Activated CD8-positive, alpha-beta memory T cell treated with anti-CD3 and anti-CD28 coated beads, Interleukin-2, amount 10 ng/mL, durations not matched to agents 7 days and 5 days (primary cell): ENCODE measurements around the gene LSMEM2. TPM values are rescaled to one million over a fixed set of nuclear protein-coding genes. Genes with fewer than 3 reads are reported as not detected.
A peak's percentile ranks its signal among the peaks of the same experiment; 100 is the strongest.
"Not testable (repeated sequence)": the region's sequence is repeated elsewhere in the genome, so short reads cannot be mapped to it uniquely, and the experiment has no call there.

ENCODE experiments used
- ATAC-seq: fragments of 150-1000 bp; cut with Tn5 transposase; one replicate; pipeline ENCODE4 v1.10.0; 2021; ENCODE audit warnings: moderate library complexity
- CTCF ChIA-PET: fragments of 350-600 bp; sonication (Branson Sonifier 250); formaldehyde crosslinking; loops from one replicate; lab custom pipeline; 2021; ENCODE audit warnings: antibody characterized with exemption; lab: Charles Lee
- DNase-seq: peaks from one replicate; pipeline ENCODE4 v3.0.0-alpha.2; 2020
- H3K27ac Mint-ChIP-seq: one replicate; pipeline ENCODE4 v1.8.0; 2021; ENCODE audit warnings: mild to moderate bottlenecking, mixed read lengths
- H3K27me3 Mint-ChIP-seq: one replicate; pipeline ENCODE4 v1.8.0; 2021; ENCODE audit warnings: mixed read lengths
- H3K36me3 Mint-ChIP-seq: one replicate; pipeline ENCODE4 v1.8.0; 2021; ENCODE audit warnings: mild to moderate bottlenecking, mixed read lengths
- H3K4me1 Mint-ChIP-seq: one replicate; pipeline ENCODE4 v1.8.0; 2021; ENCODE audit warnings: mixed read lengths
- H3K4me3 Mint-ChIP-seq: one replicate; pipeline ENCODE4 v1.8.0; 2021; ENCODE audit warnings: mild to moderate bottlenecking, moderate library complexity, mixed read lengths
- H3K9me3 Mint-ChIP-seq: one replicate; pipeline ENCODE4 v1.8.0; 2022; ENCODE audit warnings: low read depth, mixed read lengths
- total RNA-seq, 2 experiments: library from RNA; stranded (reverse); gene quantifications; one replicate each; pipeline ENCODE4 v1.2.3, GENCODE V29; 2021

The LSMEM2 gene
- total RNA-seq, 2 experiments from 2014 or later, result not detected

DNA sequence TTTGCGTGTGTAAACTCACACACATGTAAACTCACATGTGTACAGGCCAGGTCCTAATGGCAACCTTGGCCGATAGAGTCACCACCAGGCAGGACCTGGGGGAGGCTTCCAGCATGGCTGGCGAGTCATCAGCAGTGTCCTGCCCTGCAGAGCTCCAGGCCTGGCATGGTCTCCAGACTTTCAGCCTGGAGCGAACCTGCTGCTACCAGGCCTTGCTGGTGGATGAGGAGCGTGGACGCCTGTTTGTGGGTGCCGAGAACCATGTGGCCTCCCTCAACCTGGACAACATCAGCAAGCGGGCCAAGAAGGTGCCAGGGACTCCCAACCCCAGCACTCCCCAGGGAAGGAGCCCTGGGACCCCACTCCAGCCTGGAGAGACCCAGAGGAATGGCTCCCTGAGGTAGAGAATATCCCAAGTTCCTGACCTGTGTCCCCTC, 8.9 kb upstream of the LSMEM2 start:
- H3K27ac Mint-ChIP-seq, result no peak overlapping the region
- no peak for DNase-seq
- H3K4me3 Mint-ChIP-seq, result no peak overlapping the region
- ATAC-seq, result no peak
- H3K27me3 Mint-ChIP-seq, result peaks cover 50% of the 10 kb centered on the region
- H3K9me3 Mint-ChIP-seq, result no peaks in the 10 kb centered on the region
- no peaks in the 10 kb centered on the region for H3K36me3 Mint-ChIP-seq
- CTCF ChIA-PET, result interaction anchor here (1.0 to 7.4 kb wide), 5 partner anchors 10 to 76 kb away, joined by 3 to 84 read pairs (median 33); no protein-coding TSS in a partner anchor
- H3K4me1 Mint-ChIP-seq, result peaks cover 20% of the 10 kb centered on the region

DNA sequence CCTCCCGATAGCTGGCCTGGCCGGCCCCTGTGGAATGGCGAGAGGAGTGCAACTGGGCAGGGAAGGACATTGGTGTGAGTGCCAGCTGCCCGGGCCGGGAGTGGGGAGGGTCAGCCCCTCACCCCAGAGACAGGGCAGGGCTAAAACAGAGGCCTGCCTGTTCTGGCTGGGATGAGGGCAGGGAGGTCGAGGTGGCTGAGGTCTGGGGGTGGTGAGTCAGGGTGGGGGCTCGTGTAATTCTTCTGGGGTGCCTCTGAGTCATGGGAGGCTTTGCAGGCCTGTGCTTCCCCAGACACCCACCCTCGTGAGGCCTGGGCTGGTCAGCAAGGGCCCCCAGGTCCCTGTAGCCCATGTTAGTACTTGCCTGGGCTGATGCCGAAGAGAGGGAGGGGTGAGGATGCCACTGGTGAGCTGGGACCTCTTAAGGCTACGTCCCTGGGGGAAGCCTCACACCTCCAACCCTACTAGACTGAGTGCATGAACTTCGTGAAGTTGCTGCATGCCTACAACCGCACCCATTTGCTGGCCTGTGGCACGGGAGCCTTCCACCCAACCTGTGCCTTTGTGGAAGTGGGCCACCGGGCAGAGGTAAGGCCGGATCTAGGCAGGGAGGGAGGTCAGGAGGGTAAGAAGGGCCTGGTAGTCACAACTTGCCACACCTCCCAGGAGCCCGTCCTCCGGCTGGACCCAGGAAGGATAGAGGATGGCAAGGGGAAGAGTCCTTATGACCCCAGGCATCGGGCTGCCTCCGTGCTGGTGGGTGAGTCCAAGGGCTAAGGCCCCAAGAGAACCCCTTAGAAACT, 8.3 kb upstream of the LSMEM2 start:
- Mint-ChIP-seq H3K27me3 (peaks cover 56% of the 10 kb centered on the region), H3K36me3 (no peaks in the 10 kb centered on the region), H3K4me3 (no peak overlapping the region), H3K27ac (no peak overlapping the region), H3K9me3 (no peaks in the 10 kb centered on the region), H3K4me1 (peaks cover 26% of the 10 kb centered on the region)
- CTCF ChIA-PET, result interaction anchor here (1.0 to 7.4 kb wide), 7 partner anchors 10 to 81 kb away, joined by 3 to 84 read pairs (median 22); no protein-coding TSS in a partner anchor
- ATAC-seq (no peak), DNase-seq (no peak)

DNA sequence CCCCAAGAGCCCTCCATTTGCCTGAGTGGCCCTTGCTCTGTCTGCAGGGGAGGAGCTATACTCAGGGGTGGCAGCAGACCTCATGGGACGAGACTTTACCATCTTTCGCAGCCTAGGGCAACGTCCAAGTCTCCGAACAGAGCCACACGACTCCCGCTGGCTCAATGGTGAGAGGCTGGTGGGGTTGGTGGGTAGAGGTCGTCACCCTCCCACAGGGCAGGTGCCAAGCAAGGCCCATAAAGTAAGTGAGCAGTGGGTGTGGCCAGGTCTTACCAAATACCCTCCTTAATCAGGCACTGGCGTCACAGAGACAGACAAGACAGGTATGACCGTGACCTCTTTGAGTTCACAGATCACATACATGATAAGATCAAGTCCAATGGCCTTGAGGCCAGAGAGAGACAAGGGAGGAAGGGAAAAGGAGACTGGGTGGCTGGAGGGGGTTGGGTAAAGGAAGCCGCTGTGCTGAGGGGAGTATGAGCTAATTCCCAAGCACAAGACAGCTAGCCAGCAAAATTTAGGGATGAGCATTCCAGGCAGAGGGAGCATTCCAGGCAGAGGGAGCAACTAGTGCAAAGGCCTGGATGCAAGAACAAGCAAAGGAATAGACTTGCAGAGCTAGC, 7.5 kb upstream of the LSMEM2 start:
- no peak overlapping the region for H3K4me3 Mint-ChIP-seq
- CTCF ChIA-PET, result interaction anchor here (0.6 to 7.4 kb wide), 15 partner anchors 8 to 509 kb away, joined by 3 to 84 read pairs (median 4); partner anchors contain the start of genes GNAI2 and IFRD2
- no peak for DNase-seq
- no peaks in the 10 kb centered on the region for H3K36me3 Mint-ChIP-seq
- H3K27me3 Mint-ChIP-seq, result peaks cover 56% of the 10 kb centered on the region
- no peak overlapping the region for H3K27ac Mint-ChIP-seq
- H3K4me1 Mint-ChIP-seq, result peaks cover 32% of the 10 kb centered on the region
- ATAC-seq, result no peak
- no peaks in the 10 kb centered on the region for H3K9me3 Mint-ChIP-seq

DNA sequence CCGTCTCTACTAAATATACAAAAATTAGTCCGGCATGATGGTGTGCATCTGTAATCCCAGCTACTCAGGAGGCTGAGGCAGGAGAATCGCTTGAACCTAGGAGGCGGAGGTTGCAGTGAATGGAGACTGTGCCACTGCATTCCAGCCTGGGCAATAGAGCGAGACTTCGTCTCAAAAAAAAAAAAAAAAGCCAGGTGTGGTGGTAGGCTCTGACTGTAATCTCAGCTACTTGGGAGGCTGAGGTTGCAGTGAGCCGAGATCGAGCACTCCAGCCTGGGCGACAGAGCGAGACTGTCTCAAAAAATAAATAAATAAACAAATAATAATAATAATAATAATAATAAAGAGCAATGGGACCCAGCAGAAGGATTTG, 6.4 kb upstream of the LSMEM2 start:
- not testable (repeated sequence) for H3K9me3 Mint-ChIP-seq, DNase-seq, ATAC-seq, H3K4me3 Mint-ChIP-seq, H3K36me3 Mint-ChIP-seq, H3K27ac Mint-ChIP-seq
- peaks cover 32% of the 10 kb centered on the region for H3K4me1 Mint-ChIP-seq
- H3K27me3 Mint-ChIP-seq, result peaks cover 54% of the 10 kb centered on the region
- CTCF ChIA-PET, result interaction anchor here (0.9 to 7.4 kb wide), 13 partner anchors 10 to 120 kb away, joined by 3 to 84 read pairs (median 4); partner anchors contain the start of genes GNAI2 and IFRD2

DNA sequence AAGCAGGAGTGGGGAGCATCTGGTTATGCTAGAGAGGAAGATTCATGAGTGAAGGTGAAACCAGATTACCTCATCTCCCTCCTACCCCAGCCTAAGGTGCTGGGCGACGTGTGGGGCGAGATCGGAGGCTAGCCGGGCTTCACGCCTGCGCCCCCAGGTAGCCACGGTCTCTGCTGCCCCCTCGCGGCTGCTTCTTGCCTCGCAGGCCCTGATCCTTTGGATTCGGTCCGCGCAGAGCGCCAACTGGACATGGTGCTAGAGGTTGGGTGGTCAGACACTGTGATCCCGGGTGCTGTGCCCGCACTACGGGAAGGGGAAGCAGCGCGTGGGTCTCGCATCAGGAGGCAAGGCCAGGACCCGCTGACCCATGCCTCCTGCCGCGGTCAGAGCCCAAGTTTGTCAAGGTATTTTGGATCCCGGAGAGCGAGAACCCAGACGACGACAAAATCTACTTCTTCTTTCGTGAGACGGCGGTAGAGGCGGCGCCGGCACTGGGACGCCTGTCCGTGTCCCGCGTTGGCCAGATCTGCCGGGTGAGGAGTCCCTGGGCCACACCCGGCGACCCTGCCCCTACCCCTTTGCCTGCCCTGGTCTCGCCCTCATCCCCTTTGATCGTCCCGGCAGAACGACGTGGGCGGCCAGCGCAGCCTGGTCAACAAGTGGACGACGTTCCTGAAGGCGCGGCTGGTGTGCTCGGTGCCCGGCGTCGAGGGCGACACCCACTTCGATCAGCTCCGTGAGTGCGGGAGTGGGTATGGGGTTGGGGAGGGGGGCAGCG, 5.8 kb upstream of the LSMEM2 start:
- Mint-ChIP-seq H3K27me3 (peaks cover 54% of the 10 kb centered on the region), H3K4me3 (peak overlapping the region; percentile 58), H3K36me3 (no peaks in the 10 kb centered on the region), H3K9me3 (no peaks in the 10 kb centered on the region), H3K27ac (no peak overlapping the region), H3K4me1 (peaks cover 32% of the 10 kb centered on the region)
- DNase-seq (peak; percentile 92), ATAC-seq (peak; percentile 89)
- CTCF ChIA-PET, result interaction anchor here (0.7 to 7.4 kb wide), 13 partner anchors 9 to 120 kb away, joined by 3 to 84 read pairs (median 5); partner anchors contain the start of genes HYAL3, IFRD2 and NAA80

DNA sequence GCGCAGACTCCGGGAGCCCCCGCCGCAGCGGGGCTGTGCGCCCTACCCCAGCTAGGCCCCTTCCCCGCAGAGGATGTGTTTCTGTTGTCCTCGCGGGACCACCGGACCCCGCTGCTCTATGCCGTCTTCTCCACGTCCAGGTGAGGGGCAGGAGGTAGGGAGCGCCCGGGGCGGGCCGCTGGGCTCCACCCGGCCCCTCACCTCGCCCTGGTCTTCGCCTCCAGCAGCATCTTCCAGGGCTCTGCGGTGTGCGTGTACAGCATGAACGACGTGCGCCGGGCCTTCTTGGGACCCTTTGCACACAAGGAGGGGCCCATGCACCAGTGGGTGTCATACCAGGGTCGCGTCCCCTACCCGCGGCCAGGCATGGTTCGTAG, 5.2 kb upstream of the LSMEM2 start:
- no peak for DNase-seq
- H3K27ac Mint-ChIP-seq, result no peak overlapping the region
- no peak for ATAC-seq
- no peaks in the 10 kb centered on the region for H3K36me3 Mint-ChIP-seq
- no peak overlapping the region for H3K4me3 Mint-ChIP-seq
- CTCF ChIA-PET, result interaction anchor here (0.7 to 6.9 kb wide), 7 partner anchors 10 to 47 kb away, joined by 3 to 84 read pairs (median 9); partner anchors contain the start of genes HYAL3, IFRD2 and NAA80
- peaks cover 32% of the 10 kb centered on the region for H3K4me1 Mint-ChIP-seq
- H3K27me3 Mint-ChIP-seq, result peaks cover 50% of the 10 kb centered on the region
- no peaks in the 10 kb centered on the region for H3K9me3 Mint-ChIP-seq

DNA sequence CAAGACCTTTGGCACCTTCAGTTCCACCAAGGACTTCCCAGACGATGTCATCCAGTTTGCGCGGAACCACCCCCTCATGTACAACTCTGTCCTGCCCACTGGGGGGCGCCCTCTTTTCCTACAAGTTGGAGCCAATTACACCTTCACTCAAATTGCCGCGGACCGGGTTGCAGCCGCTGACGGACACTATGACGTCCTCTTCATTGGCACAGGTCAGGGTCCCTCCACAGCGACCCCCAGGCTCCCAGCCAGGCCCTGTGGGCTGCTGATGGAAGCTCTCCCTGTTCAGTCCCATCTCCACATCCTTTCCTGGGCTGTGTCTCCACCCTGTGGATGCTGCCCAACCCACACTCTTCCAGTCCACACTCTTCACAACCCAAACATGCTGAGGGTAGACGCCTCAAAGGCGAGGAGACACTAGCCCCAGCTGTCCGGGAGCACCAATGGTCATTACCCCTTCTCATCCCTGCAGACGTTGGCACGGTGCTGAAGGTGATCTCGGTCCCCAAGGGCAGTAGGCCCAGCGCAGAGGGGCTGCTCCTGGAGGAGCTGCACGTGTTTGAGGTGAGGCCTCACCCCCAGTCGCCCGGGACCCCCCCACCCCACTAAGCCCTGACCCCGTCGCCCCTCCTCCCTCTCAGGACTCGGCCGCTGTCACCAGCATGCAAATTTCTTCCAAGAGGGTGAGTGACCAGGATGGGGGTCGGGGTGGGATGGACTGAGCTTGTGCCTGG, 4.3 kb upstream of the LSMEM2 start:
- no peaks in the 10 kb centered on the region for H3K9me3 Mint-ChIP-seq
- H3K36me3 Mint-ChIP-seq, result no peaks in the 10 kb centered on the region
- CTCF ChIA-PET, result interaction anchor here (0.6 to 6.9 kb wide), 21 partner anchors 11 to 90 kb away, joined by 3 to 84 read pairs (median 5); partner anchors contain the start of genes GNAI2, HYAL2, HYAL3 and IFRD2
- H3K4me1 Mint-ChIP-seq, result peaks cover 32% of the 10 kb centered on the region
- peak; percentile 53 for ATAC-seq
- DNase-seq, result peak; percentile 87
- no peak overlapping the region for H3K4me3 Mint-ChIP-seq
- peak overlapping the region; percentile 3 for H3K27ac Mint-ChIP-seq
- H3K27me3 Mint-ChIP-seq, result peaks cover 48% of the 10 kb centered on the region

DNA sequence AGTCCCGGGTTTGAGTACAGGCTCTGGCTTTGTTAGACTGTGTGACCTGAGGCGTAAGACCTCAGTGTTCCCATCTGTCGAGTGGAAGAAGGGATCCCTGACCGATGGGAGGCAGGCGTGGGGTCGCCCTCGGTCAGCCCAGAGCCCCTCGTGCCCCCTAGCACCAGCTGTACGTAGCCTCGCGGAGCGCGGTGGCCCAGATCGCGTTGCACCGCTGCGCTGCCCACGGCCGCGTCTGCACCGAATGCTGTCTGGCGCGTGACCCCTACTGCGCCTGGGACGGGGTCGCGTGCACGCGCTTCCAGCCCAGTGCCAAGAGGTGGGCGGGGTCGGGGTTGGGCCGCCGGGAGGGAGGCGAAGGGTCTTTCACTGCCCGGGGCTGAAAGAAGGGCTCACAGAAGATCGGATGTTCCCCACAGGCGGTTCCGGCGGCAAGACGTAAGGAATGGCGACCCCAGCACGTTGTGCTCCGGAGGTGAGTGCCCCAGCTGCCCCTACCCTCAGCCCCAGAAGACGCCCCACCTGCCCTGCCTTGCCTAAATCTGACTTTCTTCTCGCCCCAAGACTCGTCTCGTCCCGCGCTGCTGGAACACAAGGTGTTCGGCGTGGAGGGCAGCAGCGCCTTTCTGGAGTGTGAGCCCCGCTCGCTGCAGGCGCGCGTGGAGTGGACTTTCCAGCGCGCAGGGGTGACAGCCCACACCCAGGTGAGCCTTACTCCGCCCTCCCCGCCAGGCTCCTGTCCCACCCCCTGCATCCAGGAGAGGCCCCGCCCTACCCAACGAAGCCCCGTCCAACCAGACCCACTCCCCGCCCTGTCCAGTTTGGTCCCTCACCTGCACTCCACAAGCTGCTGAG, 3.5 kb upstream of the LSMEM2 start:
- peaks cover 48% of the 10 kb centered on the region for H3K27me3 Mint-ChIP-seq
- CTCF ChIA-PET, result interaction anchor here (0.6 to 6.9 kb wide), 26 partner anchors 12 to 89 kb away, joined by 3 to 84 read pairs (median 5); partner anchors contain the start of genes GNAI2, HYAL2, HYAL3 and IFRD2
- DNase-seq, result no peak
- no peaks in the 10 kb centered on the region for H3K36me3 Mint-ChIP-seq
- H3K4me3 Mint-ChIP-seq, result no peak overlapping the region
- no peak overlapping the region for H3K27ac Mint-ChIP-seq
- peaks cover 32% of the 10 kb centered on the region for H3K4me1 Mint-ChIP-seq
- no peak for ATAC-seq
- H3K9me3 Mint-ChIP-seq, result no peaks in the 10 kb centered on the region

DNA sequence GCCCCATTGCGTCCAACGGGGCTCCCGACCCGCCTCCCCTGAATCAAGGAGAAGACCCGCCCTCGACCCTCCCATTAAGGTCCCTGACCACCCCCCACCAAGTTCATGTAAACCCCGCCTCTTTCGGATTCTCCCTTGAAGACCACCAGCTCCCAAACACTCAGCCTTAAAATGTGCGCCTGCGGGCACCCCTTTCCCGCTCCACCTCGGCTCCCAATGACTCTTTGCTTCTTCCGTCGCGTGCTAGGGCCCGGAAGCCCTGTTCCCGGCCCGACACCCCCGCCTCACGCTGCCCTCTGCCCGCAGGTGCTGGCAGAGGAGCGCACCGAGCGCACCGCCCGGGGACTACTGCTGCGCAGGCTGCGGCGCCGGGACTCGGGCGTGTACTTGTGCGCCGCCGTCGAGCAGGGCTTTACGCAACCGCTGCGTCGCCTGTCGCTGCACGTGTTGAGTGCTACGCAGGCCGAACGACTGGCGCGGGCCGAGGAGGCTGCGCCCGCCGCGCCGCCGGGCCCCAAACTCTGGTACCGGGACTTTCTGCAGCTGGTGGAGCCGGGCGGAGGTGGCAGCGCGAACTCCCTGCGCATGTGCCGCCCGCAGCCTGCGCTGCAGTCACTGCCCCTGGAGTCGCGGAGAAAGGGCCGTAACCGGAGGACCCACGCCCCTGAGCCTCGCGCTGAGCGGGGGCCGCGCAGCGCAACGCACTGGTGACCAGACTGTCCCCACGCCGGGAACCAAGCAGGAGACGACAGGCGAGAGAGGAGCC, 2.7 kb upstream of the LSMEM2 start:
- no peaks in the 10 kb centered on the region for H3K36me3 Mint-ChIP-seq
- no peak for DNase-seq
- H3K4me3 Mint-ChIP-seq, result no peak overlapping the region
- peaks cover 32% of the 10 kb centered on the region for H3K4me1 Mint-ChIP-seq
- CTCF ChIA-PET, result interaction anchor here (1.0 to 4.2 kb wide), 10 partner anchors 12 to 84 kb away, joined by 4 to 21 read pairs (median 13); partner anchors contain the start of genes GNAI2, HYAL2 and IFRD2
- no peak for ATAC-seq
- no peaks in the 10 kb centered on the region for H3K9me3 Mint-ChIP-seq
- H3K27me3 Mint-ChIP-seq, result peaks cover 48% of the 10 kb centered on the region
- no peak overlapping the region for H3K27ac Mint-ChIP-seq

DNA sequence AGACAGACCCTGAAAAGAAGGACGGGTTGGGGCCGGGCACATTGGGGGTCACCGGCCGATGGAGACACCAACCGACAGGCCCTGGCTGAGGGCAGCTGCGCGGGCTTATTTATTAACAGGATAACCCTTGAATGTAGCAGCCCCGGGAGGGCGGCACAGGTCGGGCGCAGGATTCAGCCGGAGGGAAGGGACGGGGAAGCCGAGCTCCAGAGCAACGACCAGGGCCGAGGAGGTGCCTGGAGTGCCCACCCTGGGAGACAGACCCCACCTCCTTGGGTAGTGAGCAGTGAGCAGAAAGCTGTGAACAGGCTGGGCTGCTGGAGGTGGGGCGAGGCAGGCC, 2.2 kb upstream of the LSMEM2 start:
- H3K4me3 Mint-ChIP-seq, result no peak overlapping the region
- CTCF ChIA-PET, result interaction anchor here (0.6 to 4.2 kb wide), 7 partner anchors 16 to 98 kb away, joined by 3 to 16 read pairs (median 6); partner anchors contain the start of genes HYAL3 and NAA80
- DNase-seq, result no peak
- no peaks in the 10 kb centered on the region for H3K36me3 Mint-ChIP-seq
- peaks cover 29% of the 10 kb centered on the region for H3K4me1 Mint-ChIP-seq
- H3K27ac Mint-ChIP-seq, result no peak overlapping the region
- peaks cover 48% of the 10 kb centered on the region for H3K27me3 Mint-ChIP-seq
- no peak for ATAC-seq
- H3K9me3 Mint-ChIP-seq, result no peaks in the 10 kb centered on the region
